Pancreas (tissue), 10 donors: ENCODE results near the gene TNNI3. TPM values are rescaled to one million over a fixed set of nuclear protein-coding genes. Genes with fewer than 3 reads are reported as not detected.

Source experiments
- ATAC-seq, 4 donors: fragments of 200-7000 bp; cut with Tn5 transposase; one replicate each; pipeline versions ENCODE4 v1.8.0 to v1.9.1; 2020; ENCODE audit warnings: mild to moderate bottlenecking in 4 of 4, moderate library complexity in 4 of 4
- DNase-seq, 6 donors: peaks; one replicate each; pipeline ENCODE4 v3.0.0-alpha.2; 2020
- FAIRE-seq: peaks from 2 replicates; lab custom pipeline; 2012; peaks lifted over from hg19 to GRCh38; lab: Jason Lieb, UNC
- H3K27ac ChIP-seq, 4 donors: fragments of 200-600 bp; sonication (generic); 1 replicate in 3 of 4; 2 replicates in 1 of 4; pipeline versions ENCODE4 v1.5.0 to v1.8.0; 2020
- H3K27me3 ChIP-seq, 4 donors: fragments of 200-600 bp; one replicate each; pipeline ENCODE4 v1.8.0; 2021
- H3K36me3 ChIP-seq, 3 donors: fragments of 200-600 bp; sonication (generic) in 1 of 3; one replicate each; pipeline versions ENCODE4 v1.5.0 to v1.8.0; 2020 to 2021
- H3K4me1 ChIP-seq, 3 donors: fragments of 200-600 bp; one replicate each; pipeline ENCODE4 v1.8.0; 2021
- H3K4me3 ChIP-seq, 4 donors: fragments of 200-600 bp; sonication (generic) in 2 of 4; one replicate each; pipeline versions ENCODE4 v1.5.0 to v1.8.0; 2020 to 2021
- H3K9me3 ChIP-seq, 4 donors: fragments of 200-600 bp; one replicate each; pipeline ENCODE4 v1.8.0; 2021
- CTCF ChIP-seq, 4 donors: fragments of 200-600 bp; sonication (generic) in 3 of 4; IDR thresholded peaks; one replicate each; pipeline versions ENCODE4 v1.5.0 to v1.8.0; 2021; ENCODE audit warnings: antibody characterized with exemption in 4 of 4
- WGBS, 2 donors: extraction: QIAGEN DNeasy Blood & Tissue Kit; methylation state at CpG; one replicate each; pipeline ENCODE4 v1.1.7; 2013; 5-methylcytosine and 5-hydroxymethylcytosine counted together
- intact Hi-C, 3 donors: fragments of 100-400 bp; cut with DNase I; formaldehyde crosslinking; loops; one replicate each; pipeline versions ENCODE4 v1.11.1 to v1.14.2; 2022
- polyA plus RNA-seq, 2 donors: library from polyadenylated mRNA; stranded (reverse); fragments of 200-250 nt; gene quantifications; one replicate each; pipeline ENCODE4 v1.2.3, GENCODE V29; 2013
- total RNA-seq, 6 donors: library from RNA; stranded (reverse); fragmentation: NEBNext Ultra II Directional in 4 of 6; extraction: Animal tissue kit (Norgen Biotek cat#: 25700) in 4 of 6; gene quantifications; one replicate each; pipeline versions ENCODE4 v1.2.1 to v1.2.4, GENCODE V29; 2021 to 2023
- donor health status: healthy with polysubstance abuse.
- donor health status: DM: no; HTN: no; CAD: no; lungs with moderate emphysema.
- donor health status: DM: no; HTN: no; CAD: no.
- donor health status: control.
- donor health status: control.
- donor health status: Bipolar disorder and iron deficiency.
- donor health status: DM: yes; HTN: yes; CAD: no.
- donor health status: DM: no; HTN: no; CAD: no.
- donor health status: DM: no; HTN: no; CAD: no.
- donor health status: DM: yes; HTN: yes; CAD: no.

The TNNI3 gene
- total and polyA plus RNA-seq, 8 donors = 0.66 to 4.1 (median 2.5) TPM; not detected in 4

- H3K36me3 ChIP-seq = no peaks in the 10 kb centered on the region
- intact Hi-C loops = loop anchor here in 2 of 3 donors (5.0 to 10.0 kb wide), 3 partner anchors 273 to 361 kb away; no protein-coding TSS in a partner anchor
- no peak overlapping the region for H3K4me3 ChIP-seq
- TF ChIP-seq CTCF (IDR thresholded peaks at IDR 0.05) = no peak
- no peak overlapping the region for H3K27ac ChIP-seq
- no peaks in the 10 kb centered on the region for H3K9me3 ChIP-seq
- no peak for DNase-seq
- WGBS, 2 donors = 14 to 28% methylated on average over 21 of the region's 21 CpGs
- FAIRE-seq = no peak
- ATAC-seq = peak in 1 of 4 donors; percentile 23
- no peaks in the 10 kb centered on the region for H3K4me1 ChIP-seq
- H3K27me3 ChIP-seq = peaks cover 0 to 27% (median 4%) of the 10 kb centered on the region in 4 donors
Observed at GRCh38 chr19:55141696-55142095, 15.8 kb downstream of the TNNI3 start.

GRCh38 chr19:55137915-55138314 is 19.6 kb downstream of the TNNI3 start:
- H3K27ac ChIP-seq = no peak overlapping the region
- ATAC-seq (no peak), DNase-seq (no peak), FAIRE-seq (no peak)
- TF ChIP-seq CTCF (IDR thresholded peaks at IDR 0.05) = no peak
- H3K36me3 ChIP-seq = no peaks in the 10 kb centered on the region
- H3K27me3 ChIP-seq = peaks cover 0 to 20% (median 2%) of the 10 kb centered on the region in 4 donors
- H3K4me3 ChIP-seq = no peak overlapping the region
- H3K9me3 ChIP-seq = no peaks in the 10 kb centered on the region
- intact Hi-C loops = loop anchor here in 1 of 3 donors (5.0 kb wide), 1 partner anchor 364 kb away; no protein-coding TSS in a partner anchor
- WGBS, 2 donors = 44 to 60% methylated on average over 9 of the region's 9 CpGs
- no peaks in the 10 kb centered on the region for H3K4me1 ChIP-seq

GRCh38 chr19:55136399-55137102 is 21.0 kb downstream of the TNNI3 start:
- H3K4me3 ChIP-seq = no peak overlapping the region
- no peak for ATAC-seq
- TF ChIP-seq CTCF (IDR thresholded peaks at IDR 0.05) = no peak
- intact Hi-C loops = loop anchor here in 1 of 3 donors (5.0 kb wide), 1 partner anchor 366 kb away; no protein-coding TSS in a partner anchor
- no peaks in the 10 kb centered on the region for H3K4me1 ChIP-seq
- H3K36me3 ChIP-seq = no peaks in the 10 kb centered on the region
- H3K9me3 ChIP-seq = no peaks in the 10 kb centered on the region
- H3K27me3 ChIP-seq = peaks cover 0 to 7% (median under 1%) of the 10 kb centered on the region in 4 donors
- no peak overlapping the region for H3K27ac ChIP-seq
- WGBS, 2 donors = 44 to 53% methylated on average over 17 of the region's 17 CpGs
- FAIRE-seq = no peak
- DNase-seq = no peak

- Histone ChIP-seq H3K36me3 (no peaks in the 10 kb centered on the region), H3K9me3 (no peaks in the 10 kb centered on the region), H3K4me1 (no peaks in the 10 kb centered on the region), H3K4me3 (no peak overlapping the region), H3K27me3 (peaks cover 0 to 2% (median 0%) of the 10 kb centered on the region in 4 donors), H3K27ac (no peak overlapping the region)
- ATAC-seq (no peak), DNase-seq (no peak), FAIRE-seq (no peak)
- intact Hi-C loops = loop anchor here in 1 of 3 donors (5.0 kb wide), 1 partner anchor 368 kb away; no protein-coding TSS in a partner anchor
- WGBS, 2 donors = 4 to 33% methylated on average over 1 to 2 of the region's 3 CpGs
- no peak for TF ChIP-seq CTCF (IDR thresholded peaks at IDR 0.05)
Observed at GRCh38 chr19:55134736-55135135, 22.8 kb downstream of the TNNI3 start.
